Measurements from ENCODE around the gene TAS1R3.

Gene TAS1R3

GRCh38 chr1:1324524-1325287 lies 6.4 kb upstream of the TAS1R3 start, which contains the start of the genes CPTP and INTS11:
TSS of gene CPTP (plus strand) at chr1:1324802. CDS start at chr1:1326911, 2,109 bp downstream.
TSS of gene INTS11 (minus strand) at chr1:1324660. CDS start at chr1:1324608, 52 bp downstream.
- peak within 1 kb of the TSS; percentile 93 for H3K4me3 ChIP-seq (replicated peaks; ENCODE audit: insufficient read depth, low read length)
- peak; percentile 87 to 94 for DNase-seq (ENCODE audit: low read depth in 1 of 2, low spot score in 1 of 2)
- H3K27ac ChIP-seq (replicated peaks), result peak within 1 kb of the TSS; percentile 79
- TF ChIP-seq REST (IDR thresholded peaks at IDR 0.05; ENCODE audit: insufficient replicate concordance, low read depth) (no peak), GABPA (IDR thresholded peaks at IDR 0.05; ENCODE audit: low read depth) (peak; percentile 81), SPI1 (IDR thresholded peaks at IDR 0.05; ENCODE audit: borderline replicate concordance, low read depth) (no peak), CTCF (IDR thresholded peaks at IDR 0.05; ENCODE audit: insufficient read depth, low read length) (no peak), POLR2AphosphoS5 (IDR thresholded peaks at IDR 0.05; ENCODE audit: low read depth) (peak; percentile 78; the same call in 1 of the 2 replicates)
- no peaks in the 10 kb centered on the region for H3K27me3 ChIP-seq (ENCODE audit: insufficient read depth, poor library complexity, severe bottlenecking)

GRCh38 chr1:1325288-1326074 lies 5.6 kb upstream of the TAS1R3 start:
- Histone ChIP-seq H3K4me3 (replicated peaks; ENCODE audit: insufficient read depth, low read length) (peak overlapping the region; percentile 93), H3K27ac (replicated peaks) (peak overlapping the region; percentile 79), H3K27me3 (ENCODE audit: insufficient read depth, poor library complexity, severe bottlenecking) (no peaks in the 10 kb centered on the region)
- TF ChIP-seq CTCF (IDR thresholded peaks at IDR 0.05; ENCODE audit: insufficient read depth, low read length), result no peak
- no peak for TF ChIP-seq GABPA (IDR thresholded peaks at IDR 0.05; ENCODE audit: low read depth)
- no peak for TF ChIP-seq SPI1 (IDR thresholded peaks at IDR 0.05; ENCODE audit: borderline replicate concordance, low read depth)
- no peak for TF ChIP-seq POLR2AphosphoS5 (IDR thresholded peaks at IDR 0.05; ENCODE audit: low read depth)
- TF ChIP-seq REST (IDR thresholded peaks at IDR 0.05; ENCODE audit: insufficient replicate concordance, low read depth), result no peak
- peak in 1 of 2 experiments; percentile 23 for DNase-seq (ENCODE audit: low read depth in 1 of 2, low spot score in 1 of 2)

- no peaks in the 10 kb centered on the region for H3K27me3 ChIP-seq (ENCODE audit: insufficient read depth, poor library complexity, severe bottlenecking)
- DNase-seq (ENCODE audit: low read depth in 1 of 2, low spot score in 1 of 2), result no peak
- TF ChIP-seq REST (IDR thresholded peaks at IDR 0.05; ENCODE audit: insufficient replicate concordance, low read depth) (no peak), CTCF (IDR thresholded peaks at IDR 0.05; ENCODE audit: insufficient read depth, low read length) (no peak), POLR2AphosphoS5 (IDR thresholded peaks at IDR 0.05; ENCODE audit: low read depth) (no peak), SPI1 (IDR thresholded peaks at IDR 0.05; ENCODE audit: borderline replicate concordance, low read depth) (no peak), GABPA (IDR thresholded peaks at IDR 0.05; ENCODE audit: low read depth) (no peak)
- no peak overlapping the region for H3K27ac ChIP-seq (replicated peaks)
- H3K4me3 ChIP-seq (replicated peaks; ENCODE audit: insufficient read depth, low read length), result no peak overlapping the region
Measured at GRCh38 chr1:1326075-1326605, 4.9 kb upstream of the TAS1R3 start.

All from HL-60 (cell line).